SIG-M5 treated with dmso at 0.1 percent for 504 hours (cell line): ENCODE measurements around the gene RAB9B.
"Not testable (repeated sequence)": the region's sequence is repeated elsewhere in the genome, so short reads cannot be mapped to it uniquely, and the experiment has no call there.

Experiments
- DNase-seq: peaks from one replicate; lab custom pipeline; 2025; ENCODE audit not compliant: unreplicated experiment; lab: John Stamatoyannopoulos, UW

Gene RAB9B

DNA sequence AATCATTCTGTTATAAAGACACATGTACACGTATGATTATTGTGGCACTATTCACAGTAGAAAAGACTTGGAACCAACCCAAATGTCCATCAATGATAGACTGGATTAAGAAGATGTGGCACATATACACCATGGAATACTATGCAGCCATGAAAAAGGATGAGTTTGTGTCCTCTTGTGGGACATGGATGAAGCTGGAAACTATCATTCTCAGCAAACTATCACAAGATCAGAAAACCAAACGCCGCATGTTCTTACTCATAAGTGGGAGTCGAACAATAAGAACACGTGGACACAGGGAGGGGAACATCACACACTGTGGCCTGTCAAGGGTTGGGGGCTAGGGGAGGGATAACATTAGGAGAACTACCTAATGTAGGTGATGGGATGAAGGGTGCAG is 15.0 kb downstream of the RAB9B start:
- not testable (repeated sequence) for DNase-seq

DNA sequence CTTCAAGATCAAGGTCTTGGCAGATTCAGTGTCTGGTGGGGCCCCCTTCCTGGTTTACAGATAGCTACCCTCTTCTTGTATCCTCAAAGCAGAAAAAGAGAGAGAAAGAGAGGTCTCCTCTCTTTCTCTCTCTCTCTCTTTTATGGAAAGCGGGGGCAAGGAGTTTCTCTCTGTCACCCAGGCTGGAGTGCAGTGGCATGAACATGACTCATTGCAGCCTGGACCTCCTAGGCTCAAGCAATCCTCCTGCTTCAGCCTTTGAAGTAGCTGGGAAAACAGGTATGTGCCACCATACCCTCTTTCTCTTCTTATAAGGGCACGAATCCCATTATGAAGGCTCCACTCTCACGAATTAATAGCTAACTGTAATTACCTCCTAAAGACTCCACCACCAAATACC is 20.2 kb downstream of the RAB9B start:
- DNase-seq = no peak

- DNase-seq = no peak
Observed at GRCh38 chrX:103806862-103807474, 25.1 kb downstream of the RAB9B start.

- DNase-seq = no peak
Observed at GRCh38 chrX:103805860-103806259, 26.2 kb downstream of the RAB9B start.

DNA sequence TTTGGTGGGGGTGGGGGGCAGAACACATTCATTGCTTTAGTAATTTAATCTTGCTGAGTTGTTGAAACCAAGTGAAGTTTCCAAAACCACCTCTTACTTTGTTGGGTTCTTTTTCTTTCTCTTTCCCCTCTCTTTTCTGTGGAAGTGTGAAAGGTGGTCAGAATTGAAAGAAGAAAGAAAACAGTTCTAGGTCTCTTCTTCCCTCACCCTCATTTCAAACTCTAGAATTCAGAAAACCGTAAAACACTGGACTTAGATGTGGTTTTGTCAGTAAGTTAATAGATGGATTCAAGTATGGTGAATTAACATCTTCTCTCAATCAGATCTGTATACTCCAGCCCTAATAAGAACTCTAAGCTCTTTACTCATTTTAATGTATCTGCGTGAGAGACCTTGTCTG is 31.7 kb downstream of the RAB9B start:
- DNase-seq = no peak

DNA sequence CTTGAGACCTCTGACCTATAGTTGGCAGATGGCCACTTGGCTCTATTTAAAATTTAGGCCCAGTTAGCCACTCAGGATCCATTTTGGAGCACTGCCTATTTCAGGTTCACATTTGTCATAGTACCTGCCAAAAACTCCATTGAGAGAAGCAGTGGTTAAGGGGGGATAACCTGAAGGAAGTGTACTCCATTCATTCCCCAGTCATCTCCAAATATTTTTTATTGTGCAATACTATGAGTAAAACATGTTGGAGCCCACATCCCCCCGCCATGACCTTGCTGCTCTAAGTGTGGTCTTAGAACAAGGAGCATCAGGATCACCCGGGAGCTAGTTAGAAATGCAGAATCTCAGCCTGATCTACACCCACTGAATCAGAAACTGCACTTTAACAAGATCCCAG is 34.4 kb downstream of the RAB9B start:
- DNase-seq = no peak

DNA sequence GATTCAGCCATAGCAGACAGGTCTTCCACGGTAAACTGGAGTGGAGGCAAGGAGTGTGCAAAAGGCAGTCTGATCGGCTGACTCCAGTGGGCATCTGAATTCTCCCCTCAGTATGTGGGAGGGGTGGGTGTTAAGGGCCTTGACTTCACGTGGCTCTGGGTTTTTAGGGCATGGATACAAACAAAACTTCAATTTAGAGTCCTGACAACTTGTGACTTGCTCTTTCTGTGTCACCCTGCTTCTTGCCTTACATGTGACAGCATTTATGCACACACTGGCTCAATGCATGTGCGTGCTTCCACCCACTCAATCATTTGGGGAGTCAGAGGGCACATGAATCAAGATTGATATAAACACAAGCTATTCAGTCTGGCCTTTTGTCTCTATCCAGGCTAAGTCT is 37.9 kb downstream of the RAB9B start:
- no peak for DNase-seq

DNA sequence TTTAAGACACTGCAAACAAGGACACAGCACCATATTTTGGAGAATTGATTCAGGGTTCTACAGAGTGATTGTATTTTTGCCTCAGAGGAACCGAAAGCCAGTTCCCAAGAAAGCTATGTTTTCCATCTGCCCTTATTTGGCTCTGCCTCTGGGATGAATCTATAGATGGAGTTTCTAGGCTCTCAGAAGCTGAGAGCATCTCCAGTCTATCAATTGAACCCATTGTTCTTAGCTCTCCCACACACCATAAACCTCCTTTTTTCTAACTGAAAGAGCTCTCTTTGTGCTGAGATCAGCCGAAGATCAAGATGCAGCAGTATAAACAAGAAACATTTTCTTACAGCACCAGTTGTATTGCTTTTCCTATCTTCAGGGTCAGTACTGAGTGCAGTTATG is 38.5 kb downstream of the RAB9B start:
- no peak for DNase-seq

GRCh38 chrX:103792916-103793544 is 39.0 kb downstream of the RAB9B start:
- DNase-seq = no peak

DNA sequence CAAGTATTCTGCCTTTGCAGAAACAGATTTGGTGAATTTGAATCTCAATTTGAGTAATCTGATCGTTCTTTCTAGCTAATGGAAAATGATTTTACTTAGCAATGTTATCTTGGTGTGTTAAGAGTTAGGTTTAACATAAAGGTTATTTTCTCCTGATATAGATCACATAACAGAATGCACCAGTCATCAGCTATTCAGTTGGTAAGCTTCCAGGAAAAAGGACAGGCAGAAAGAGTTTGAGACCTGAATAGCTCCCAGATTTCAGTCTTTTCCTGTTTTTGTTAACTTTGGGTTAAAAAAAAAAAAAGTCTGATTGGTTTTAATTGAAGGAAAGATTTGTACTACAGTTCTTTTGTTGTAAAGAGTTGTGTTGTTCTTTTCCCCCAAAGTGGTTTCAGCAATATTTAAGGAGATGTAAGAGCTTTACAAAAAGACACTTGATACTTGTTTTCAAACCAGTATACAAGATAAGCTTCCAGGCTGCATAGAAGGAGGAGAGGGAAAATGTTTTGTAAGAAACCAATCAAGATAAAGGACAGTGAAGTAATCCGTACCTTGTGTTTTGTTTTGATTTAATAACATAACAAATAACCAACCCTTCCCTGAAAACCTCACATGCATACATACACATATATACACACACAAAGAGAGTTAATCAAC is 40.1 kb downstream of the RAB9B start:
- no peak for DNase-seq

DNA sequence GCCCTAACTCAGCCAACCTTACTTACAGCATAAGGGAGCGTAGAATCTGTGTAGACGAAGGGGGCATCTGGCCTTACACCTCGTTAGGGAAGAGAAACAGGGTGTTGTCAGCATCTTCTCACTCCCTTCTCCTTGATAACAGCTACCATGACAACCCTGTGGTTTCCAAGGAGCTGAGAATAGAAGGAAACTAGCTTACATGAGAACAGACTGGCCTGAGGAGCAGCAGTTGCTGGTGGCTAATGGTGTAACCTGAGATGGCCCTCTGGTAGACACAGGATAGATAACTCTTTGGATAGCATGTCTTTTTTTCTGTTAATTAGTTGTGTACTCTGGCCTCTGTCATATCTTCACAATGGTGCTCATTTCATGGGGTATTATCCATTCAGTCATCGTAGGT is 40.8 kb downstream of the RAB9B start:
- DNase-seq = no peak

- DNase-seq = peak; percentile 8
Observed at GRCh38 chrX:103789004-103789403, 43.1 kb downstream of the RAB9B start.

DNA sequence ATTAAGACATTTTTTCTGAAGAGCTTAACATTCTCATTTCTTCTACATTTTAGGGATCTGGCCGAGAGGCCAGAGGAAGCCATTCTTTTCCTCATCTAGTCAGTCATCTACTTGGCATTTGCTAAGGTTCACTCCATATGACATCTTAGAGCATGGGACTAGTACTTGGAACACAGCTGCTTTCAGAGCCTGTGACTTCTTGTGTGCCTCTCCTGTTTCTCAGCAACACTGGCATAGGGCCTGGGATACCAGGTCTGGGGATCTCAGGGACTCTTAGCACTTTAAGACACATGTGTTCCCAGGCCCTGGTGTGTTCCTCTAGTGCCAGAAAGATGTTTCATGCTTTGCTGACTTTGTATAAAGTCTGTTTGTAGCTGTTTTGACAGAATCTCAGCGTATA is 48.1 kb downstream of the RAB9B start:
- no peak for DNase-seq

- no peak for DNase-seq
Observed at GRCh38 chrX:103783196-103783595, 48.9 kb downstream of the RAB9B start.

DNA sequence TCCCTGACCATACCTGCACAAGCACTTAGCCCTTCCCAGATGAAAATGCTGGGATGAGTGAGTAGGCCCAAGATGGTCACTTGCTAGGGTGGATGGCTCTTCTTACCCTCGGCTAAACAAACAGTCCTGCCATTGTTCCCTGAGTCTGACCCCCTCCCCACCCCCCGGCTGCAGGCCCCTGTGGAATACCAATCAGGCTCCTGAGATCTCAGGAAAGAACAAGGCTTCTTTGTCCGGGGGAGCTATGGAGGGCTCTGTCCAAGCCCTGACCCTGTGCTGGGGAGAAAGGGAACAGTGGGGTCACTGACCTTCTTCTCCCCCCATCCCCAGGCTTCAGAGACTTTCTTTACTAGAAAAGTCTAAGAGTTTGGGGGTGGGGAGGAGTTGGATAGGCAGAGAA is 49.4 kb downstream of the RAB9B start:
- DNase-seq = no peak

DNA sequence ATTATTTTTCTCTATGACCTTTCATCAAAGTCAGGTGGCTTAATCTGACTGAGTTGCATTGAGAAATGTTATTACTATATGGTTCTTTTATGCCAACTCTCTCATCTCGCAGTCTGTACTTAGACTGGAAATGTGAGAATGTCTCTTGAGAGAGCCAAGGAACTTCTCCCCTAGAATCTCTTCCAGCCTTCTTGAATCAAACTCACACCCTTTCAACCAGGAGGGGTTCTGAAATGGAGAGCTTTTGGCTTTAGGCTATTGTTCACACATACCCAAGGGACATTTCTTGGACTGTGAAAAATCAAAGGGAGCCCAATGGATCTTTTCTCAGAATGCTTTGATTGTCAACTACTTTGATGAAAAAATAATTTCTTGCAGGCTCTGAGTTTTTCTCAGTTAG is 50.4 kb downstream of the RAB9B start:
- DNase-seq = no peak

DNA sequence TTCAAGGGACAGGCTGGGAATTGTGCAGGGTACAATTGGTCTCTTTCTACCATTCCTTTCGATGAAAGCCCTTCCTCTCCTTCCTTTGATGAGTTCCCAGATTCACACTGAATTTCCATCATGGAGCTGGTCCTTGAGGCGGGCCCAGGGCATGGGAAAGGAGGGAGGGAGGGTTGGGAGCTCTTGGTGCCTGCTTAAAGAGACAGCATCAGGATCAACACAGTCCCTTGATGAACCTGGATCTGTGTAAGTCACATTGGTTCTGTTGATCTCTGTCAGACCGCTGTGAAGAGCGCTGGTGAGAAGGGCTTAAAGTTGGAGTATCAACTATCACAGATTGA is 51.0 kb downstream of the RAB9B start:
- no peak for DNase-seq

DNA sequence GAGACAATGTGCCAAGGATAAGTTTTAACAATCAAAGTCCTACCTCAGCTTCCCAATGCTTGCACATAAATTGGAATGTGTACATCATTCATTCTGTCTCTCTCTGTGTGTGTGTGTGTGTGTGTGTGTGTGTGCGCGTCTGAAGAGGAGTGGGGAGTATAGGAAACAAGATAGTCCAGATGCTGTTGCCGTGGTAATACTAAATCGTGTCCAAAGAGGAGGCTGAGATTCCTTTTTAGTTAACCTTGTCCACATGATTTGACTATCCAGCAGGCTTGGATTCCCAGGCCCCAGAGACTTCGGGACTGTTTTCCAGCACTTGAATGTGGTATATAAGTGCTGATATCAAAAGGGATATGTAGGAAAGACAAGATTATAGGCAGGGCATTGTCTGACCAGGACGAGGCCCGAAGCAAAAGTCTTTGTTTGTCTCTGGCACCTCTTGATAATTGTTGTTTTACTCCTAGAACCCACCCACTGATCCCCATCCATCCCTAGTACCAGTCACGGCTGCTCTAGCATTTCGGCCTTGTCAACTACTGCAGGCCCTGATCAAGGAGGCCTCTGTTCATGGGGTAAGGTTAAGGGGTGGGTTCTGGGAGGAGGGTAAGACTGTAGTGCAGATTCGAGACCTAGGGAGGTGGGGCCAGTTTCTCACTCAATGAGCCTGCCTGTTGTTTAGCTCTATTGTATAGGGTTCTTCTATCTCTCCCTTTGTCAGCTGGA is 51.6 kb downstream of the RAB9B start:
- DNase-seq = no peak

- no peak for DNase-seq
Observed at GRCh38 chrX:103779141-103779789, 52.8 kb downstream of the RAB9B start.

- DNase-seq = no peak
Observed at GRCh38 chrX:103776546-103776945, 55.5 kb downstream of the RAB9B start, which contains the start of gene PLP1. TSS of gene PLP1 (plus strand) at chrX:103776840. CDS start at chrX:103776996, 156 bp downstream.

- peak; percentile 13 for DNase-seq
Observed at GRCh38 chrX:103774070-103774642, 57.9 kb downstream of the RAB9B start.
